ENCODE data around the gene EEF2K. TPM values are rescaled to one million over a fixed set of nuclear protein-coding genes. Genes with fewer than 3 reads are reported as not detected.

Gene EEF2K
- total and polyA plus RNA-seq, 2 of the 13 experiments (the other 11 are each of a cell fraction or from before 2014, with no cell fraction given), result 22.0 to 23.8 TPM

DNA sequence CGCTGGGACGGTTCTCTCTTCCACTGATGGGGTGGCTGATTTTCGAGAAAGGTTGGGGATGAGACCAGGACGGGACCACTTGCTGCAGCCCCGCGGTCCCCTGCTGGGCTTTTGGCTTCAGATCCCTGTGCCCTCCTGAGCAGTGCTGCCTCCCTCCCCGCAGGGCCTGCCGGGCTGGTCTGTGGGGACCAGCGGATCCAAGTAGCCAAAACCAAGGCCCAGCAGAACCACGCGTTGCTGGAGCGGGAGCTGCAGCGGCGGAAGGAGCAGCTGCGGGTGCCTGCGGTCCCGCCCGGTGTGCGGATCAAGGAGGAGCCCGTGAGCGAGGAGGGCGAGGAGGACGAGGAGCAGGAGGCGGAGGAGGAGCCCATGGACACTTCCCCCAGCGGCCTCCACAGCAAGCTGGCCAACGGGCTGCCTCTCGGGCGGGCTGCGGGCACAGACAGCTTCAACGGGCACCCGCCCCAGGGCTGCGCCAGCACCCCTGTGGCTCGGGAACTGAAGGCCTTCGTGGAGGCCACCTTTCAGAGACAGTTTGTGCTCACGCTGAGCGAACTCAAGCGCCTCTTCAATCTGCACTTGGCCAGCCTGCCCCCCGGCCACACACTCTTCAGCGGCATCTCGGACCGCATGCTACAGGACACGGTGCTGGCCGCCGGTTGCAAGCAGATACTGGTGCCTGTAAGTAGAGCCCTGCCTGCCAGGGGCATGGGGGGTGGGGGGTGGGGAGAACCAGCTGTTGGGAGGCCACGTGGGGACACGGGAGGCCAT is 119.7 kb downstream of the EEF2K start (continued):
- TF ChIP-seq, protein P1, sequence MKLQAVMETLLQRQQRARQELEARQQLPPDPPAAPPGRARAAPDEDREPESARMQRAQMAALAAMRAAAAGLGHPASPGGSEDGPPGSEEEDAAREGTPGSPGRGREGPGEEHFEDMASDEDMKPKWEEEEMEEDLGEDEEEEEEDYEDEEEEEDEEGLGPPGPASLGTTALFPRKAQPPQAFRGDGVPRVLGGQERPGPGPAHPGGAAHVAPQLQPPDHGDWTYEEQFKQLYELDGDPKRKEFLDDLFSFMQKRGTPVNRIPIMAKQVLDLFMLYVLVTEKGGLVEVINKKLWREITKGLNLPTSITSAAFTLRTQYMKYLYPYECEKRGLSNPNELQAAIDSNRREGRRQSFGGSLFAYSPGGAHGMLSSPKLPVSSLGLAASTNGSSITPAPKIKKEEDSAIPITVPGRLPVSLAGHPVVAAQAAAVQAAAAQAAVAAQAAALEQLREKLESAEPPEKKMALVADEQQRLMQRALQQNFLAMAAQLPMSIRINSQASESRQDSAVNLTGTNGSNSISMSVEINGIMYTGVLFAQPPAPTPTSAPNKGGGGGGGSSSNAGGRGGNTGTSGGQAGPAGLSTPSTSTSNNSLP (IDR thresholded peaks at IDR 0.05; ENCODE audit: low read depth, low read length), result no peak
- TF ChIP-seq HHEX (CRISPR knock-in tag; IDR thresholded peaks at IDR 0.05) (no peak), ASH2L (IDR thresholded peaks at IDR 0.05; ENCODE audit: insufficient read length, low read depth, low read length) (no peak), ATRX (CRISPR knock-in tag; IDR thresholded peaks at IDR 0.05; ENCODE audit: borderline replicate concordance) (no peak), AGO2 (optimal IDR thresholded peaks at IDR 0.05; ENCODE audit: low read depth, low read length) (peak; percentile 94), JUNB (CRISPR knock-in tag; IDR thresholded peaks at IDR 0.05; ENCODE audit: borderline replicate concordance) (no peak), AGO1 (IDR thresholded peaks at IDR 0.05; ENCODE audit: low read depth, low read length, poor library complexity, severe bottlenecking) (peak; percentile 72), SP4 (CRISPR knock-in tag; IDR thresholded peaks at IDR 0.05) (no peak; the same call in 1 of the 2 replicates), ZNF629 (CRISPR knock-in tag; conservative IDR thresholded peaks at IDR 0.05) (no peak), RBM39 (IDR thresholded peaks at IDR 0.05; ENCODE audit: low read depth, low read length, poor library complexity, severe bottlenecking) (peak; percentile 29), SOX6 (IDR thresholded peaks at IDR 0.05) (no peak), SOX6 (CRISPR knock-in tag; IDR thresholded peaks at IDR 0.05) (no peak), DNMT1 (CRISPR knock-in tag; IDR thresholded peaks at IDR 0.05) (no peak), SP5 (CRISPR knock-in tag; IDR thresholded peaks at IDR 0.05; ENCODE audit: borderline replicate concordance, low read depth) (no peak)
- TF ChIP-seq, protein P2, sequence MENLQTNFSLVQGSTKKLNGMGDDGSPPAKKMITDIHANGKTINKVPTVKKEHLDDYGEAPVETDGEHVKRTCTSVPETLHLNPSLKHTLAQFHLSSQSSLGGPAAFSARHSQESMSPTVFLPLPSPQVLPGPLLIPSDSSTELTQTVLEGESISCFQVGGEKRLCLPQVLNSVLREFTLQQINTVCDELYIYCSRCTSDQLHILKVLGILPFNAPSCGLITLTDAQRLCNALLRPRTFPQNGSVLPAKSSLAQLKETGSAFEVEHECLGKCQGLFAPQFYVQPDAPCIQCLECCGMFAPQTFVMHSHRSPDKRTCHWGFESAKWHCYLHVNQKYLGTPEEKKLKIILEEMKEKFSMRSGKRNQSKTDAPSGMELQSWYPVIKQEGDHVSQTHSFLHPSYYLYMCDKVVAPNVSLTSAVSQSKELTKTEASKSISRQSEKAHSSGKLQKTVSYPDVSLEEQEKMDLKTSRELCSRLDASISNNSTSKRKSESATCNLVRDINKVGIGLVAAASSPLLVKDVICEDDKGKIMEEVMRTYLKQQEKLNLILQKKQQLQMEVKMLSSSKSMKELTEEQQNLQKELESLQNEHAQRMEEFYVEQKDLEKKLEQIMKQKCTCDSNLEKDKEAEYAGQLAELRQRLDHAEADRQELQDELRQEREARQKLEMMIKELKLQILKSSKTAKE (CRISPR knock-in tag; IDR thresholded peaks at IDR 0.05; ENCODE audit: borderline replicate concordance), result no peak
- TF ChIP-seq, protein P3, sequence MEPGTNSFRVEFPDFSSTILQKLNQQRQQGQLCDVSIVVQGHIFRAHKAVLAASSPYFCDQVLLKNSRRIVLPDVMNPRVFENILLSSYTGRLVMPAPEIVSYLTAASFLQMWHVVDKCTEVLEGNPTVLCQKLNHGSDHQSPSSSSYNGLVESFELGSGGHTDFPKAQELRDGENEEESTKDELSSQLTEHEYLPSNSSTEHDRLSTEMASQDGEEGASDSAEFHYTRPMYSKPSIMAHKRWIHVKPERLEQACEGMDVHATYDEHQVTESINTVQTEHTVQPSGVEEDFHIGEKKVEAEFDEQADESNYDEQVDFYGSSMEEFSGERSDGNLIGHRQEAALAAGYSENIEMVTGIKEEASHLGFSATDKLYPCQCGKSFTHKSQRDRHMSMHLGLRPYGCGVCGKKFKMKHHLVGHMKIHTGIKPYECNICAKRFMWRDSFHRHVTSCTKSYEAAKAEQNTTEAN (CRISPR knock-in tag; conservative IDR thresholded peaks at IDR 0.05), result no peak
- TF ChIP-seq, protein P4, sequence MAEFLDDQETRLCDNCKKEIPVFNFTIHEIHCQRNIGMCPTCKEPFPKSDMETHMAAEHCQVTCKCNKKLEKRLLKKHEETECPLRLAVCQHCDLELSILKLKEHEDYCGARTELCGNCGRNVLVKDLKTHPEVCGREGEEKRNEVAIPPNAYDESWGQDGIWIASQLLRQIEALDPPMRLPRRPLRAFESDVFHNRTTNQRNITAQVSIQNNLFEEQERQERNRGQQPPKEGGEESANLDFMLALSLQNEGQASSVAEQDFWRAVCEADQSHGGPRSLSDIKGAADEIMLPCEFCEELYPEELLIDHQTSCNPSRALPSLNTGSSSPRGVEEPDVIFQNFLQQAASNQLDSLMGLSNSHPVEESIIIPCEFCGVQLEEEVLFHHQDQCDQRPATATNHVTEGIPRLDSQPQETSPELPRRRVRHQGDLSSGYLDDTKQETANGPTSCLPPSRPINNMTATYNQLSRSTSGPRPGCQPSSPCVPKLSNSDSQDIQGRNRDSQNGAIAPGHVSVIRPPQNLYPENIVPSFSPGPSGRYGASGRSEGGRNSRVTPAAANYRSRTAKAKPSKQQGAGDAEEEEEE (CRISPR knock-in tag; IDR thresholded peaks at IDR 0.05; ENCODE audit: borderline replicate concordance), result no peak
- TF ChIP-seq, protein P5, sequence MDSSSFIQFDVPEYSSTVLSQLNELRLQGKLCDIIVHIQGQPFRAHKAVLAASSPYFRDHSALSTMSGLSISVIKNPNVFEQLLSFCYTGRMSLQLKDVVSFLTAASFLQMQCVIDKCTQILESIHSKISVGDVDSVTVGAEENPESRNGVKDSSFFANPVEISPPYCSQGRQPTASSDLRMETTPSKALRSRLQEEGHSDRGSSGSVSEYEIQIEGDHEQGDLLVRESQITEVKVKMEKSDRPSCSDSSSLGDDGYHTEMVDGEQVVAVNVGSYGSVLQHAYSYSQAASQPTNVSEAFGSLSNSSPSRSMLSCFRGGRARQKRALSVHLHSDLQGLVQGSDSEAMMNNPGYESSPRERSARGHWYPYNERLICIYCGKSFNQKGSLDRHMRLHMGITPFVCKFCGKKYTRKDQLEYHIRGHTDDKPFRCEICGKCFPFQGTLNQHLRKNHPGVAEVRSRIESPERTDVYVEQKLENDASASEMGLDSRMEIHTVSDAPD (CRISPR knock-in tag; IDR thresholded peaks at IDR 0.05), result no peak

All from HepG2 (cell line).